ENCODE data around the gene ASB8.
"Not testable (repeated sequence)": the region's sequence is repeated elsewhere in the genome, so short reads cannot be mapped to it uniquely, and the experiment has no call there.

The ASB8 gene

GRCh38 chr12:48156652-48157017, 680 bp downstream of the ASB8 start:
- DNase-seq (ENCODE audit: low spot score) = no peak
- TF ChIP-seq CTCF (IDR thresholded peaks at IDR 0.05; ENCODE audit: extremely low read depth, missing control alignments) = no peak

- DNase-seq (ENCODE audit: low spot score) = not testable (repeated sequence)
These were observed 1.5 kb downstream of the ASB8 start for GRCh38 chr12:48155786-48156185.

- no peak for TF ChIP-seq CTCF (IDR thresholded peaks at IDR 0.05; ENCODE audit: extremely low read depth, missing control alignments)
- DNase-seq (ENCODE audit: low spot score) = no peak
These were observed 6.1 kb downstream of the ASB8 start for GRCh38 chr12:48151103-48151771.

- DNase-seq (ENCODE audit: low spot score) = no peak
- no peak for TF ChIP-seq CTCF (IDR thresholded peaks at IDR 0.05; ENCODE audit: extremely low read depth, missing control alignments)
These were observed 11.3 kb downstream of the ASB8 start for GRCh38 chr12:48145981-48146380.

GRCh38 chr12:48143898-48144297, 13.4 kb downstream of the ASB8 start:
- TF ChIP-seq CTCF (IDR thresholded peaks at IDR 0.05; ENCODE audit: extremely low read depth, missing control alignments) = no peak
- no peak for DNase-seq (ENCODE audit: low spot score)

- TF ChIP-seq CTCF (IDR thresholded peaks at IDR 0.05; ENCODE audit: extremely low read depth, missing control alignments) = no peak
- no peak for DNase-seq (ENCODE audit: low spot score)
These were observed 14.3 kb downstream of the ASB8 start for GRCh38 chr12:48142818-48143674.

- TF ChIP-seq CTCF (IDR thresholded peaks at IDR 0.05; ENCODE audit: extremely low read depth, missing control alignments) = no peak
- DNase-seq (ENCODE audit: low spot score) = no peak
These were observed 22.3 kb downstream of the ASB8 start for GRCh38 chr12:48135027-48135426.
